Vagina (tissue), 2 donors: Measurements from ENCODE around the gene CTSZ.

Experiments
- POLR2A ChIP-seq, 2 donors: fragments of 450-650 bp; IDR thresholded peaks; one replicate each; pipeline ENCODE4 v1.6.1; 2017; ENCODE audit warnings: antibody characterized with exemption in 2 of 2, mild to moderate bottlenecking in 2 of 2, moderate library complexity in 2 of 2
- TF ChIP-seq, protein P1 (sequence below), 3 experiments: fragments of 450-650 bp in 2 of 3; fragments of 200-600 bp in 1 of 3; sonication (generic) in 1 of 3; IDR thresholded peaks; one replicate each; pipeline ENCODE4 v1.5.1; 2017 to 2019; ENCODE audit warnings: antibody characterized with exemption in 3 of 3, mild to moderate bottlenecking in 2 of 3, moderate library complexity in 2 of 3

DNA sequence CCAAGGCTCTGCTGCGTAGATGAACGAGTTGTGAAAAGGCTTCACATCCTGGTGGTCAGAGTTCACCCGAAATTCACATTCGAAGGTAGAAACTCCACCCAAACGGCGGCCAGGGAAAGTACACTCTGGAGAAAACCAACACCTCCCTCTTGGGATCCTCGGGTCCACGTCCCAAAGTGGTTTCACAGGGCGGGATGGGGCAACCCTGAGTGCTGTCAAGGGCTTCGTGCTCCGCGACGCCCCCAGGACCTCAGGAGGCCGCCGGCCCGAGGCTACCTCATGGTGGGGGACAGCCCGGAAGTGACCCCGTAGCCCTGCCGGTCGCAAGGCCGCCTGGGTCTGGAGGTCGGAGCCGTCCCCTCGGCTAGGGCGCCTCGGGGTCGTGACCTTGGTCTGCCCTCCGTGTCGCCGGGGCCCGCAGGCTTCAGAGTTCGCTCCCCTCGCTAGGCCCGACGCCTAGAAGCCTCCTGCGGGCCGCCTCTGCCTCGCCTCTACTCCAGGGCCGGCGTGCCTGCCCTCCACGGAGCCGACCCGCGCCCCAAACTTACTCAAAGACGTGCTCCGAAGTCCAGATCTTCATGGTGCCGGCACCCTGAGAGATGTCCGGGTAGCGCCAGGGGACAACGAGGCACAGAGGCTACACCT, 35.2 kb upstream of the CTSZ start, which contains the start of gene PRELID3B:
- TF ChIP-seq, protein P1, sequence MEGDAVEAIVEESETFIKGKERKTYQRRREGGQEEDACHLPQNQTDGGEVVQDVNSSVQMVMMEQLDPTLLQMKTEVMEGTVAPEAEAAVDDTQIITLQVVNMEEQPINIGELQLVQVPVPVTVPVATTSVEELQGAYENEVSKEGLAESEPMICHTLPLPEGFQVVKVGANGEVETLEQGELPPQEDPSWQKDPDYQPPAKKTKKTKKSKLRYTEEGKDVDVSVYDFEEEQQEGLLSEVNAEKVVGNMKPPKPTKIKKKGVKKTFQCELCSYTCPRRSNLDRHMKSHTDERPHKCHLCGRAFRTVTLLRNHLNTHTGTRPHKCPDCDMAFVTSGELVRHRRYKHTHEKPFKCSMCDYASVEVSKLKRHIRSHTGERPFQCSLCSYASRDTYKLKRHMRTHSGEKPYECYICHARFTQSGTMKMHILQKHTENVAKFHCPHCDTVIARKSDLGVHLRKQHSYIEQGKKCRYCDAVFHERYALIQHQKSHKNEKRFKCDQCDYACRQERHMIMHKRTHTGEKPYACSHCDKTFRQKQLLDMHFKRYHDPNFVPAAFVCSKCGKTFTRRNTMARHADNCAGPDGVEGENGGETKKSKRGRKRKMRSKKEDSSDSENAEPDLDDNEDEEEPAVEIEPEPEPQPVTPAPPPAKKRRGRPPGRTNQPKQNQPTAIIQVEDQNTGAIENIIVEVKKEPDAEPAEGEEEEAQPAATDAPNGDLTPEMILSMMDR (IDR thresholded peaks at IDR 0.05), result no peak
- TF ChIP-seq POLR2A (IDR thresholded peaks at IDR 0.05), result no peak
